Osteoblast (primary cell): ENCODE data around the gene PNLIPRP2. TPM values are rescaled to one million over a fixed set of nuclear protein-coding genes. Genes with fewer than 3 reads are reported as not detected.

ENCODE experiments used
- DNase-seq: peaks from one replicate; pipeline ENCODE4 v3.0.0; 2011; ENCODE audit warnings: low spot score, mixed read lengths; ENCODE audit not compliant: insufficient read length; ENCODE audit errors: missing footprints
- H2AFZ ChIP-seq: 2 replicates; pipeline ENCODE4 v1.6.0; 2011; ENCODE audit warnings: mild to moderate bottlenecking, low read length
- H3K27ac ChIP-seq: 2 replicates; pipeline ENCODE4 v1.5.1; 2011; ENCODE audit warnings: mild to moderate bottlenecking, low read depth, low read length, moderate library complexity
- H3K27me3 ChIP-seq: 2 replicates; pipeline ENCODE4 v1.6.0; 2012; ENCODE audit warnings: mild to moderate bottlenecking, control low read depth, inconsistent platforms, low read length, moderate library complexity; ENCODE audit not compliant: insufficient read depth
- H3K36me3 ChIP-seq: 2 replicates; pipeline ENCODE4 v1.5.1; 2011; ENCODE audit warnings: mild to moderate bottlenecking, low read length, control low read depth, moderate library complexity; ENCODE audit not compliant: insufficient read depth
- H3K4me1 ChIP-seq: 2 replicates; pipeline ENCODE4 v1.5.1; 2011; ENCODE audit warnings: mild to moderate bottlenecking, low read length, control low read depth, moderate library complexity; ENCODE audit not compliant: insufficient read depth
- H3K4me2 ChIP-seq: 2 replicates; pipeline ENCODE4 v1.6.0; 2011; ENCODE audit warnings: mild to moderate bottlenecking, low read length; ENCODE audit not compliant: insufficient read depth
- H3K4me3 ChIP-seq: fragments of 200-600 bp; sonication (generic); 3 replicates; pipeline ENCODE4 v1.5.1; 2012; ENCODE audit warnings: mild to moderate bottlenecking, low read length, inconsistent platforms; ENCODE audit not compliant: insufficient read depth
- H3K79me2 ChIP-seq: 2 replicates; pipeline ENCODE4 v1.6.0; 2012; ENCODE audit warnings: mild to moderate bottlenecking, low read length, control low read depth, inconsistent platforms; ENCODE audit not compliant: insufficient read depth
- H3K9me3 ChIP-seq: 2 replicates; pipeline ENCODE4 v1.5.1; 2011; ENCODE audit warnings: low read depth, low read length, control low read depth
- H4K20me1 ChIP-seq: 2 replicates; pipeline ENCODE4 v1.6.0; 2012; ENCODE audit warnings: mild to moderate bottlenecking, low read length, control low read depth; ENCODE audit not compliant: insufficient read depth
- CTCF ChIP-seq: IDR thresholded peaks from 2 replicates; pipeline ENCODE4 v1.5.1; 2011; ENCODE audit warnings: mild to moderate bottlenecking, low read depth, low read length, moderate library complexity; ENCODE audit errors: extremely low read depth
- total RNA-seq: library from RNA; depleted of rRNA; stranded (reverse); fragments of >200 nt; gene quantifications from 2 replicates; pipeline ENCODE4 v1.2.3, GENCODE V29; 2012

The PNLIPRP2 gene
- total RNA-seq, 1 donor, result not detected

- Histone ChIP-seq H3K79me2 (no peaks in the 10 kb centered on the region), H2AFZ (no peak overlapping the region), H3K4me2 (no peak overlapping the region), H4K20me1 (no peaks in the 10 kb centered on the region), H3K4me3 (no peak overlapping the region), H3K4me1 (peaks cover 14% of the 10 kb centered on the region), H3K27ac (no peak overlapping the region), H3K27me3 (no peaks in the 10 kb centered on the region), H3K36me3 (peaks cover 8% of the 10 kb centered on the region), H3K9me3 (no peaks in the 10 kb centered on the region)
- TF ChIP-seq CTCF, result no peak
- DNase-seq, result no peak
Measured at GRCh38 chr10:116673866-116674265, 53.1 kb downstream of the PNLIPRP2 start.

DNA sequence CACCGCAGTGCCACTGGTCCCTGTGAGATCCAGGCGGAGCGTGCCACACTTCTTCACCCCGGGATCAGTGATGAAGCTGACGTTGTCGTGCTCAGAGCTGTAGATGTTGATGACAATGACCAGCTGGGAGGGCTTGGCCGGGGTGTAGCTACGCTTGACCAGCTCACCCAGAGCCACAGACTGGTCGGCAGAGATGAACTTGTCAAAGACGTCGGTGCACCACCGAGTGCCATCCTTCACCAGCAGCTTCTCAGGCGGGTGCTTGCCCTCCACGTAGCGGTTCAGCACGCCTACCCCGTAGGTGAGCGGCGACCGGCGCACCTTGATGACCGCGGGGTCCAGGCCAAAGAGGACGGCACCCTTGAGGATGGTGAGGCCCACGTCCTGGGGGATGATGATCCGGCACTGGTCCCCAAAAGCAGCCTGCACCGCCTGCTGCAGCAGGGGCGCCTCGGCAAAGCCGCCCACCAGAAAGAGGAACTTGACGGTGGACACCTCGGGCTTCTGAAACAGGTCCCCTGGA is 54.2 kb downstream of the PNLIPRP2 start:
- H3K36me3 ChIP-seq, result peaks cover 13% of the 10 kb centered on the region
- H3K4me2 ChIP-seq, result no peak overlapping the region
- no peaks in the 10 kb centered on the region for H3K9me3 ChIP-seq
- H3K27me3 ChIP-seq, result no peaks in the 10 kb centered on the region
- H3K4me1 ChIP-seq, result peaks cover 11% of the 10 kb centered on the region
- H3K27ac ChIP-seq, result no peak overlapping the region
- no peak overlapping the region for H3K4me3 ChIP-seq
- no peak overlapping the region for H2AFZ ChIP-seq
- TF ChIP-seq CTCF, result no peak
- no peaks in the 10 kb centered on the region for H4K20me1 ChIP-seq
- no peaks in the 10 kb centered on the region for H3K79me2 ChIP-seq
- DNase-seq, result no peak

- H3K4me2 ChIP-seq, result no peak overlapping the region
- peaks cover 8% of the 10 kb centered on the region for H3K4me1 ChIP-seq
- DNase-seq, result no peak
- H3K9me3 ChIP-seq, result no peaks in the 10 kb centered on the region
- peaks cover 14% of the 10 kb centered on the region for H3K36me3 ChIP-seq
- no peak for TF ChIP-seq CTCF
- H3K79me2 ChIP-seq, result no peaks in the 10 kb centered on the region
- no peak overlapping the region for H2AFZ ChIP-seq
- no peak overlapping the region for H3K4me3 ChIP-seq
- H3K27me3 ChIP-seq, result no peaks in the 10 kb centered on the region
- no peaks in the 10 kb centered on the region for H4K20me1 ChIP-seq
- H3K27ac ChIP-seq, result no peak overlapping the region
Measured at GRCh38 chr10:116676118-116676517, 55.4 kb downstream of the PNLIPRP2 start.

DNA sequence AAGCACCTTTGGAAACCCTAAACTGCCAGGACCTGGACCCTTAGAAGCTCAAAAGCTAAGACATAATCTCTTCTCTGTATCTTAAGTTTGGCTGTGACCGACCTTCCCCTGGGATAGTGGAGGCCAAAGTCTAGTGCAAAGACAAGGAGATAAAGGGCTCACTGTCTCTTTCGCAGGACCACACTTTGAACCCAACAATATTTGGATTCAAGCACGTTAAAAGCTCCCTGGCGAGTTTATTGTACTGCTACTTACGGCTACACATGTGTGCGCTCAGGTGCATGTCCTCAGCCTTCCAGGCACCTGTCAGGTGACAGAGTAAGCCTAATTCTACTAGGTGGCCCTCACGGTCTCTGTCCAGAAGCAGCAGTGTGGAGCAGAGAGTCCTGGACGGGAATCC is 55.9 kb downstream of the PNLIPRP2 start:
- no peaks in the 10 kb centered on the region for H3K79me2 ChIP-seq
- no peak for TF ChIP-seq CTCF
- no peak for DNase-seq

More for the DNA sequence above, 55.9 kb downstream of the PNLIPRP2 start:
- Histone ChIP-seq H3K9me3 (no peaks in the 10 kb centered on the region), H3K27ac (no peak overlapping the region), H3K4me2 (no peak overlapping the region), H4K20me1 (no peaks in the 10 kb centered on the region), H3K36me3 (peaks cover 19% of the 10 kb centered on the region), H3K4me3 (no peak overlapping the region), H2AFZ (no peak overlapping the region), H3K27me3 (no peaks in the 10 kb centered on the region), H3K4me1 (peaks cover 4% of the 10 kb centered on the region)
